ENCODE data around the gene KCTD19.

Gene KCTD19

GRCh38 chr16:67248401-67249177, 78.0 kb downstream of the KCTD19 start, which contains the start of gene SLC9A5:
Gene SLC9A5, plus strand, starts transcription at chr16:67248979. Its CDS starts 36 bp downstream, at chr16:67249015.
- TF ChIP-seq, protein P1, sequence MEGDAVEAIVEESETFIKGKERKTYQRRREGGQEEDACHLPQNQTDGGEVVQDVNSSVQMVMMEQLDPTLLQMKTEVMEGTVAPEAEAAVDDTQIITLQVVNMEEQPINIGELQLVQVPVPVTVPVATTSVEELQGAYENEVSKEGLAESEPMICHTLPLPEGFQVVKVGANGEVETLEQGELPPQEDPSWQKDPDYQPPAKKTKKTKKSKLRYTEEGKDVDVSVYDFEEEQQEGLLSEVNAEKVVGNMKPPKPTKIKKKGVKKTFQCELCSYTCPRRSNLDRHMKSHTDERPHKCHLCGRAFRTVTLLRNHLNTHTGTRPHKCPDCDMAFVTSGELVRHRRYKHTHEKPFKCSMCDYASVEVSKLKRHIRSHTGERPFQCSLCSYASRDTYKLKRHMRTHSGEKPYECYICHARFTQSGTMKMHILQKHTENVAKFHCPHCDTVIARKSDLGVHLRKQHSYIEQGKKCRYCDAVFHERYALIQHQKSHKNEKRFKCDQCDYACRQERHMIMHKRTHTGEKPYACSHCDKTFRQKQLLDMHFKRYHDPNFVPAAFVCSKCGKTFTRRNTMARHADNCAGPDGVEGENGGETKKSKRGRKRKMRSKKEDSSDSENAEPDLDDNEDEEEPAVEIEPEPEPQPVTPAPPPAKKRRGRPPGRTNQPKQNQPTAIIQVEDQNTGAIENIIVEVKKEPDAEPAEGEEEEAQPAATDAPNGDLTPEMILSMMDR (IDR thresholded peaks at IDR 0.05; ENCODE audit: low read depth, low read length): no peak
- H3K4me3 ChIP-seq (ENCODE audit: low read depth, low read length): peak within 1 kb of the TSS; percentile 72

DNA sequence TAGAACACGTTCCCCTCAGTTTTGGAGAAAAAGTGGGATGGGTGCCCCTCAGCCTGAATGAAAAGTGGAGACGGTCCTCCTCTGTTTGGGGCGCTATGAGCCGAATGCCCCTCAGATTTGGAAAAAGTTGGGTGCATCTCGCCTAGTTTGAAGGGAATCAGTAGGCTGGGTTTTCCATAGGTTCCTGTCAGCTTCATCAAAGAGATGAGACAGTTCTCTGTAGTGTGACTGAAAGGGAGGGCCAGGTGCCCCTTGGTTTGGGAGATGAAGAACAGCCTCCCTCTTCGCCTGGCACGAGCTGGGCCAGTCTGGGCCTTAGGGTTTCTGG, 78.5 kb downstream of the KCTD19 start:
- H3K4me3 ChIP-seq (ENCODE audit: low read depth, low read length): peak overlapping the region; percentile 72
- TF ChIP-seq, protein P1 (IDR thresholded peaks at IDR 0.05; ENCODE audit: low read depth, low read length): no peak

- H3K4me3 ChIP-seq (ENCODE audit: low read depth, low read length): peak within 1 kb of the TSS; percentile 72
- TF ChIP-seq, protein P1 (IDR thresholded peaks at IDR 0.05; ENCODE audit: low read depth, low read length): no peak
These were observed 79.1 kb downstream of the KCTD19 start, which contains the start of gene FHOD1 for GRCh38 chr16:67247192-67248072. Gene FHOD1, minus strand, starts transcription at chr16:67247481. Its CDS starts 71 bp downstream, at chr16:67247410.

DNA sequence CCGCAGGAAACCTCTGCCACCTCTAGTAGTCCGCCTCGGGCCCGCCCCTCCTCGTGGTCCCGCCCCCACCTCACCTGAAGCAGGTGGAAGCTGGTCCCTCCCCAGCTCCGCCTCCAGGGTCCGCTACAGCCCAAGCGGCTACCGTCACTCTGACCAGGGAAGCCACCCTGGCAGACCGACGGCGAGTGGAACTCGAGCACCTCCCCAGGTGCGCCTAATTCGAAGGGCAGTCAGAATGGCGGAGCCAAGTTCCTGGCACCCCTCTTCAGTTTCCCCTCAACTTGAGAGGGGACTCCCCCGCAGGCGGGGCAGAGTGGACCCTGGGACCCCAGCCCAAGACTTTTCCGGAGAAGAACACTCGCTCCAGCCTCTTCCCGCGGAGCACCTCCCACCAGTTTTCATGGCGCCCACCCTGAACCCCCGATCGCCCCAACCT, 79.8 kb downstream of the KCTD19 start:
- peak overlapping the region; percentile 72 for H3K4me3 ChIP-seq (ENCODE audit: low read depth, low read length)
- TF ChIP-seq, protein P1 (IDR thresholded peaks at IDR 0.05; ENCODE audit: low read depth, low read length): no peak

- H3K4me3 ChIP-seq (ENCODE audit: low read depth, low read length): peak overlapping the region; percentile 72
- TF ChIP-seq, protein P1 (IDR thresholded peaks at IDR 0.05; ENCODE audit: low read depth, low read length): peak; percentile 36
These were observed 80.3 kb downstream of the KCTD19 start for GRCh38 chr16:67246081-67246755.

DNA sequence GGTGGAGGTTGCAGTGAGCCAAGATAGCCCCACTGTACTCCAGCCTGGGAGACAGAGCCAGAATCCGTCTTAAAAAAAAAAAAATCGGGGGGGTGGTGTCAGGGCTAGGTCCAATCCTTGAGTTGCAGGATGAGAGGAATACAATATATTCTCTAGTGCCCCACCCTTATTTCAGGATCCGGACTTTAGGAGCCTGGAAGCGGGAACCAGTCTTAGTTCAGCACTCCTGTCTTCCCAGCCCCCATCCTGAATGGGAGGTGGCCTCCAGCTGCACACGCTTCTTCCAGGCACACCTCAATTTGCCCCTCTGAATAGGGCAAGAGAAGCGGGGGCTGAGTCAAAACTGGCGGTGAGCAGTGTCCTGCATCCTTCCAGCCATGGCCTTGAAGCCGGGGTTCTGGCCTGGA, 80.9 kb downstream of the KCTD19 start:
- H3K4me3 ChIP-seq (ENCODE audit: low read depth, low read length): peak overlapping the region; percentile 72
- TF ChIP-seq, protein P1 (IDR thresholded peaks at IDR 0.05; ENCODE audit: low read depth, low read length): no peak
